Cortex of kidney (tissue), 1 donor: ENCODE results near the gene DBX1.

Source experiments
- DNase-seq: peaks from one replicate; lab custom pipeline; 2025; lab: John Stamatoyannopoulos, UW

The DBX1 gene

DNA sequence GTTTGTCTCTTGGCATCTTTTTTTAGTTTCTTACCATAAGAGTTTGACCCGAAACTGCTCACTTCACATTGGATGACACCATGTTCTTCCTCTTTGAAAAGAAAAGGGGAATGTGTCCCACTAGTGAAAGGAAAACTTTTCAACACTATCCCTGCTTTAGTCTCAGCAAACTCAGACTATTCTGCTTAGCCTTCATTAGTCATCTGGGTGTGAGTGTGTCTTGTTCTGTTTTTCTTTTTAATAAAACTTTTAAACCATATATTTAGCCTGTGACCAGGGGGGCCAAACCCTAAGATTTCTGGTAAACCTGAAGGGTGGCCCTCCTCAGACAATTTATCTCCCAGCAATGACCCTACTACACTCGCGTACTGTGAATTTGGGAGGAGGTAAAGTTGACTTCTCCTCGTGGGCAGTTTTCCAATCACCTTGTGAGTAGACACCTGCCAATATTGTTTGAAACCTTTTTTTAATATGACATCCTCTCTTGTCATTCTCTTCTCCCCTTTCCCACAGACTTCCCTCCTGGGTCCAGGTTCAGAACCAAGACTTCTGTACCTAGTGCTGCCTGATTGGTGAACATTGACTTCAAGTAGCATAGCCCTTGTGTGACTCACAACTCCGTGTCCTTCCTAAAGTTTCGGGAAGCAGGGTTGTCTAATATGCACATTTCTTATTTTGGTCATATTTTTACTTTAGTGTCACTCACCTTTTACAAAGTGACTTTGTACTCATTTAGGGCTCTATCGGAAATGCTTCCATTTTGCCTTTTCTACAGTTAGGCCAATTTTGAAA lies 39.9 kb downstream of the DBX1 start:
- no peak for DNase-seq

DNA sequence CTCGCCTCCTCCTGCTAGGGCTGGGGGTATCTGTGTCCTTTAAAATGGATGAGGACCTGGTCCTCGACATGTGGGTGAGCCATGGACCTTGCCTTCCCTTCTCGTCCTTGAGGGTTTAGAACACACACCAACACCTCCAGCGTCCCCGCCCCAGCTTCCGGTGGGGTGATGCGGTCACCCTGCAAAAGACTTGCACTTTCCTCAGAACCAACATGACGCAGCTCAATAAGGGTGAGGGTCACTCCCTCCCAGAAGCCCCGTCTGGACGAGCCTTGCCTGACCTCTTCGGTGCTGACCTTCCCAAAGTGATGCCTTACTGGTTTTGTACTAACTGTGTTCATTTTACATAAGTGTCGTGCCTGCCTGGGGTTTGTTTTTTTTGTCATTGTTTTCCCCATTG lies 41.0 kb downstream of the DBX1 start:
- no peak for DNase-seq

DNA sequence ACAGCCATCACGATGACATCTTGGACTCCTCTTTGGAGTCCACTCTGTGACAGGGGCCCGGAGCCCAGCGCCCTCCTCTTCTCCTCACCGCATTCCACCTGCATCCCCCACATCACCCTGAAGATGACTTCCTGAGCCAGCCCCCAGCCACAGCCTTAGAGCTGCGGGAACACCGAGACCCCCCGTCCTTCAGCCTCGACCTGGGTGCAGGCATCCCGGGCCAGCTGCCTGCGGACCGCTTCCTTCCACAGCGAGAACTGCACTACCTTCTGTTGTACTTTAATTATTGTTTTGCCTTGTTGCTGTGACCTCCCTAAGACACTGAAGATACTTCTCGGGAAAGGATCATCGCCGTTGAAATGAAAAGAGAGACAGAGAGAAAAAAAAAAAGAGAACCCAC lies 42.1 kb downstream of the DBX1 start:
- DNase-seq: no peak

- DNase-seq: no peak
These were observed 43.0 kb downstream of the DBX1 start for GRCh38 chr11:20117291-20117690.

- DNase-seq: no peak
These were observed 43.5 kb downstream of the DBX1 start for GRCh38 chr11:20116825-20117224.

DNA sequence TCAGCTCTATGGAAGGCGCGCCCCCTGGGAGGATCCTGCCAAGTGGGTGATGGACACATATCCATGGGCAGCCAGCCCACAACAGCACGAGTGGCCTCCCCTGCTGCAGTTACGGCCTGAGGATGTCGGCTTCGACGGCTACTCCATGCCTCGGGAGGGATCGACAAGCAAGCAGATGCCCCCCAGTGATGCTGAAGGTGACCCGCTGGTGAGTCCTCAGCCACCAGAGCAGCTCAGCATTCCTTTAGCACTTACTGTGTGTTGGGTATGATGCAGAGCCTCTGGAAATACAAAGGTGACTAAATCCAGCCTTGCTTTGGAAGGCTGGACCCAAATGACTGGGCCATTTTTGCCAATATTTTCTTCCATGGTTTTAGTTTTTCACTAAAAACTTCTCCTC lies 45.7 kb downstream of the DBX1 start:
- no peak for DNase-seq

DNA sequence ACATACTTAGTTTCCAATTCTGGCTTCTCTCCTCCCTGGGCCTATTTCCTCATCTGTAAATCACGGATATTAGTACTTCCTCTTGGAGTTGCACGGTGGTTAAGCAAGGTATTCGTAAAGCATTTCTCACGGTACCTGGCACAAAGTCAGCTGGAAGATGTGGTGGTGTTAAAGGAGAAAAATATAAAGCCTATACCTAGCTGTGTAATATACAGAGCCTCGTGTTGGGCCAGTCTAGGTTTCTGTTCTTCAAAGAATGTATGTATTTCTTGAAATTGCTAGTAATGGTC lies 47.2 kb downstream of the DBX1 start:
- DNase-seq: no peak

DNA sequence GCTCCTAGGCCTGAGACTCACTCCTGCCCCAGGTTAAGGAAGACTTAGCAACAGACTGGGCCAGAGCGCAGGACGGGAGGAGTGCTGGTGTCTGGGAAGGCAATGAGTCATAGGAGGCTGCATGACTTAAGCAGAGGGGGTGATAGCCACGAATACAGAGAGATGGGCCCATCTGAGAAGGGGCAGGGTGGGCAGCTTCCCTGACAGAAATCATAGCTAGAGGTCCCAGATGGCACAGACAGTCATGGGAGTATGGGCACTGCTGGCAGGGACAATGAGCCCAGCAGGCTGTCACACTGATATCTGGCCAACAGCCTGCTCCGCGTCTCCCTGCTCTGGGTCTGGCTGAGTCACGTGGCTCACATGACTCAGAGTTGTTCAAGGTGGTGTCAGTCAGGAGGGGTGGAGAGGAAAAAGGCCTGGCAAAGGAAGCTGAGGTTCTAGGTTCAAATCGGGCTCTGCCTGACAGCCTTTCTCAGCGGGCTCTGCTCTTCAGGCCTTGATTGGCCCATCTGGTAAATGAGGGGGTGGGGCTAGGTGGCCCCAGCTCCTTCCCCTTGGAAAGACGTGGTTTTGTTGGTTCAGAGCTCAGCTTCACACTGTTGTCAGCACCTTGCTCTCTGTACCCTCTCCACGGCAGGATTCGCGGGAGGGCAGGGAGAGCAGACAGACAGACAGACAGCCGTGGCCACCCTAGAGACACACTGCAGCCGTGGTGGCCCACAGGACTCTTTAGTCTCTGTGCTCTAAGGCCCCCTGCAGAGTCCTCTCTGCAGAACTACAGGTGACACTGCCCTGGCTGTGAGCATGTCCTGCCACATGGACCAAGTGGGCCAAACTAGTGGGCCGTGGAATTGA lies 47.8 kb downstream of the DBX1 start:
- DNase-seq: no peak

- DNase-seq: no peak
These were observed 48.4 kb downstream of the DBX1 start for GRCh38 chr11:20111871-20112270.

GRCh38 chr11:20110908-20111669 lies 49.2 kb downstream of the DBX1 start:
- no peak for DNase-seq

GRCh38 chr11:20109731-20110445 lies 50.4 kb downstream of the DBX1 start:
- no peak for DNase-seq
